SU-DHL-6 (cell line): ENCODE results near the gene VPS26B.
"Not testable (repeated sequence)": the region's sequence is repeated elsewhere in the genome, so short reads cannot be mapped to it uniquely, and the experiment has no call there.

ENCODE experiments used
- H2AFZ ChIP-seq: fragments of 200-600 bp; sonication (generic); 2 replicates; pipeline ENCODE4 v1.6.1; 2014; ENCODE audit warnings: low read depth, mild to moderate bottlenecking, moderate library complexity, mixed read lengths, antibody characterized with exemption, low read length; ENCODE audit not compliant: severe bottlenecking
- H3F3A ChIP-seq: fragments of 200-600 bp; shearing (Covaris generic); 2 replicates; pipeline ENCODE4 v1.6.0; 2016; ENCODE audit warnings: antibody characterized with exemption, mild to moderate bottlenecking; ENCODE audit not compliant: insufficient read depth
- H3K27ac ChIP-seq: fragments of 200-600 bp; sonication (generic); 2 replicates; pipeline ENCODE4 v1.5.1; 2016; ENCODE audit warnings: low read depth, mild to moderate bottlenecking, low read length, moderate library complexity, mixed read lengths
- H3K27me3 ChIP-seq: fragments of 200-600 bp; sonication (generic), shearing (Covaris generic); 2 replicates; pipeline ENCODE4 v1.6.0; 2014; ENCODE audit warnings: mild to moderate bottlenecking, low read length
- H3K36me3 ChIP-seq: fragments of 200-600 bp; sonication (generic); 2 replicates; pipeline ENCODE4 v1.6.1; 2014; ENCODE audit warnings: mild to moderate bottlenecking, low read length, mixed read lengths
- H3K4me2 ChIP-seq: fragments of 300-600, 200-600 bp; shearing (Covaris generic), sonication (generic); 2 replicates; pipeline ENCODE4 v1.6.0; 2014; ENCODE audit warnings: low read length, low read depth, mild to moderate bottlenecking; ENCODE audit not compliant: poor library complexity, severe bottlenecking
- H3K4me3 ChIP-seq: fragments of 200-600 bp; sonication (generic); 2 replicates; pipeline ENCODE4 v1.5.1; 2014; ENCODE audit warnings: antibody characterized with exemption, low read length, mild to moderate bottlenecking, mixed read lengths; ENCODE audit not compliant: insufficient read depth, poor library complexity, severe bottlenecking
- H3K79me2 ChIP-seq: fragments of 200-600 bp; sonication (generic); 2 replicates; pipeline ENCODE4 v1.6.1; 2014; ENCODE audit warnings: mild to moderate bottlenecking, low read length, moderate library complexity; ENCODE audit not compliant: insufficient read depth
- H3K9ac ChIP-seq: fragments of 200-600 bp; sonication (generic); 2 replicates; pipeline ENCODE4 v1.7.0; 2014; ENCODE audit warnings: mild to moderate bottlenecking, low read length
- H3K9me2 ChIP-seq: fragments of 200-600 bp; sonication (generic); replicated peaks from 2 replicates; pipeline ENCODE4 v1.6.1; 2014; ENCODE audit warnings: low read length; ENCODE audit not compliant: insufficient read depth
- H3K9me3 ChIP-seq: fragments of 200-600 bp; sonication (generic); 2 replicates; pipeline ENCODE4 v1.6.1; 2014; ENCODE audit warnings: low read length, mixed read lengths; ENCODE audit not compliant: insufficient read depth
- H4K20me1 ChIP-seq: fragments of 200-600 bp; sonication (generic); 2 replicates; pipeline ENCODE4 v1.6.1; 2014; ENCODE audit warnings: low read depth, mild to moderate bottlenecking, antibody characterized with exemption, low read length, moderate library complexity, mixed read lengths
- CTCF ChIP-seq: fragments of 200-600 bp; sonication (generic); IDR thresholded peaks from one replicate; pipeline ENCODE4 v1.5.1; 2017; ENCODE audit warnings: antibody characterized with exemption, mild to moderate bottlenecking, low read length, moderate library complexity; ENCODE audit not compliant: insufficient read depth, poor library complexity, severe bottlenecking
- EZH2phosphoT487 ChIP-seq: fragments of 200-600 bp; sonication (generic), shearing (Covaris generic); conservative IDR thresholded peaks from 2 replicates; pipeline ENCODE4 v1.6.1; 2018; ENCODE audit warnings: mild to moderate bottlenecking, antibody characterized with exemption, low read length, moderate library complexity, mixed read lengths

Gene VPS26B

DNA sequence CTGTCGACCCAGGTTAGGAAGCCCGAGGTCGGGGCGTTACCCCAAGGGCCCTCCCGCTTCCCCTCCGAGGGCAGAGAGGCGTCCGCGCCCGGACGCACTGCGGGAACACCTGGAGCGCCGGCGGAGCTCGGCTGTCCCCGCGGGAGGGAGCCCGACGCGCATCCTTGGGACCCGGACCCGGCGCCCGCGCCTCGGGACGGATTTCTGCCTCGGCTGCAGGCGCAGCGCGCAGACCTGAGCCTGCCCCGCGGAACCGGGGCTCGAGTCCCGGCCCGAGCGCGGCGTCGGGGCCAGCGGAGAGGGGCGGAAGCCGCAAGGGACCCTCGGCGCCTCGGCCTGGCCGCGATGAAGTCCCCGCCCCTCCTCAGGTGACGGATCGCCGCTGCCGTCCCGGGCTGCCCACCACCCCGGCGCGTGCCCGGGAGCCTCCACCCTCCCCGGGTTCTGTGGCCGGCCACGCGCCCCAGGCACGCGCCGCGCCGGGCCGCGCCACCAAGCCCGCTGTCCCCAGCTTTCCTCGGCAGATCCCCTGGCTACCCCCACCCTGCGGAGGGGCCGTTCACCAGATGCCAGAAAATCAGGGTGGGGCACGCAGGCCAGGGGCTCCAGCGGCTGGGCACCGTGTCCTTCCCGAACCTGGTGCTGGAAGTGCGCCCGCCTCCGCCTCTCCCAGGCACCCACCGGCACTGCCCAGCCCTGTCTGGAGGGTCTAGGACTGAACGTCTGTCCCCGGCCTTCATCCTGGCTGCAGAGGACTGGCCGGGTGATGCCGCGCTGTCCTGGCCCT is 52.1 kb downstream of the VPS26B start:
- H2AFZ ChIP-seq = no peak overlapping the region
- no peak overlapping the region for H3K9ac ChIP-seq
- H4K20me1 ChIP-seq = no peaks in the 10 kb centered on the region
- H3K9me3 ChIP-seq = no peaks in the 10 kb centered on the region
- H3K79me2 ChIP-seq = no peaks in the 10 kb centered on the region
- no peaks in the 10 kb centered on the region for H3F3A ChIP-seq
- no peaks in the 10 kb centered on the region for H3K9me2 ChIP-seq
- no peak overlapping the region for H3K4me2 ChIP-seq
- no peaks in the 10 kb centered on the region for H3K27me3 ChIP-seq
- H3K4me3 ChIP-seq = no peak overlapping the region
- H3K36me3 ChIP-seq = no peaks in the 10 kb centered on the region
- H3K27ac ChIP-seq = no peak overlapping the region
- TF ChIP-seq EZH2phosphoT487 = no peak
- no peak for TF ChIP-seq CTCF

DNA sequence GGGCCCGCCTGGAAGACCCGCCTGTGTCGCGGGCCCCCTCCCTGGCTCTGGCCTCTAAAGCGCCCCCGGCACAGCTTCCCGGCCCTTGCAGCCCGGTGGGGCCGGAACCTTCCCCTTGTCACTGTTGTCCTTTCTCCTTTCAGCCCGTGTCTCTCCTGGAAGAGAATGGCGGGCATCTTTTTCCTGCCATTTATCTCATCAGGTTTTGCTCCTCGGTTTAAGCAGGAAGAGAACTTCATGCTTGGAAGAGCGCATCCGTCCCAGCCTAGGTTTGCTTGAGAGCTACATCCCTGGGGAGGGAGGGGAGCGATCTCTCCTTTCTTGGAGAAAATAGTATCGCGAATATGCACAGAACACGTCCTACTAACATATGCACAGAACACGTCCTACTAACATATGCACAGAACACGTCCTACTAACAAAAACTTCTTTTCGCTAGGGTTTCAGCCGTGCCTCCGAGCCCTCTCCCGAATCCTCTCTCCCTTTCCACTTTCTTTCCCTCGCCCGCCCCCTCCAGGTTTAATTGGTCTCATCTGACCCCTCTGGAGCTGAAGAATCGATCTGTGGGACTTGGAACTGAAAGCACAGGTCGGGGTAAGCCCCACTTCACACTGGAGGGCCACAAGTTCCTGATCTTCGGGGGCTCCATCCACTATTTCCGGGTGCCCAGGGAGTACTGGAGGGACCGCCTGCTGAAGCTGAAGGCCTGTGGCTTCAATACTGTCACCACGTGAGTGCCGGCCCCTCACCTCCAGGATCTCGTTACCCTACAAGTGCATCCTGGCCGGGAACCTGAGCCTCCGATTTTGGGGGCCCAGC is 52.9 kb downstream of the VPS26B start:
- H3K36me3 ChIP-seq = no peaks in the 10 kb centered on the region
- H3K79me2 ChIP-seq = no peaks in the 10 kb centered on the region
- H3K27me3 ChIP-seq = no peaks in the 10 kb centered on the region
- H3F3A ChIP-seq = no peaks in the 10 kb centered on the region
- no peaks in the 10 kb centered on the region for H4K20me1 ChIP-seq
- no peak overlapping the region for H3K27ac ChIP-seq
- no peak for TF ChIP-seq EZH2phosphoT487
- TF ChIP-seq CTCF = no peak
- H2AFZ ChIP-seq = no peak overlapping the region
- no peaks in the 10 kb centered on the region for H3K9me3 ChIP-seq
- H3K9me2 ChIP-seq = no peaks in the 10 kb centered on the region
- H3K4me3 ChIP-seq = no peak overlapping the region
- H3K9ac ChIP-seq = no peak overlapping the region
- no peak overlapping the region for H3K4me2 ChIP-seq

DNA sequence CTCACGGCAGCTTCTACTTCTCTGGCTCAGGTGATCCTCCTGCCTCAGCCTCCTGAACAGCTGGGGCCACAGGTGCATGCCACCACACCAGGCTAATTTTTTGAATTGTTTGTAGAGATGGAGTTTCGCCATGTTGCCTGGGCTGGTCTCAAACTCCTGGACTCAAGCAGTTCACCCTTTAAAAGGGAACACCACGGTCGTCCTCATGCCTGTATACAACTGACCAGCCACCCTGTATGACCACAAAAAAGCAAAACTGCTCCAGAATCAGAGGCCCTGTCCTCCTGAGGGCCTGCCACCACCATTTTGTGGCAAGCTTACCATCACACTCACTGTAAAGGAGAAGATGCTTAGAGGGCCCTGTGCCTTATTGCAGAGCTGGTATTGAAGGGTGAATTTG is 53.9 kb downstream of the VPS26B start:
- no peaks in the 10 kb centered on the region for H3K9me2 ChIP-seq
- no peaks in the 10 kb centered on the region for H4K20me1 ChIP-seq
- H2AFZ ChIP-seq = no peak overlapping the region
- TF ChIP-seq CTCF (no peak), EZH2phosphoT487 (no peak)
- H3K79me2 ChIP-seq = no peaks in the 10 kb centered on the region
- H3K4me3 ChIP-seq = no peak overlapping the region
- H3K4me2 ChIP-seq = no peak overlapping the region
- H3K27ac ChIP-seq = no peak overlapping the region
- H3K9ac ChIP-seq = no peak overlapping the region
- no peaks in the 10 kb centered on the region for H3K27me3 ChIP-seq
- no peaks in the 10 kb centered on the region for H3K9me3 ChIP-seq
- no peaks in the 10 kb centered on the region for H3F3A ChIP-seq
- no peaks in the 10 kb centered on the region for H3K36me3 ChIP-seq

DNA sequence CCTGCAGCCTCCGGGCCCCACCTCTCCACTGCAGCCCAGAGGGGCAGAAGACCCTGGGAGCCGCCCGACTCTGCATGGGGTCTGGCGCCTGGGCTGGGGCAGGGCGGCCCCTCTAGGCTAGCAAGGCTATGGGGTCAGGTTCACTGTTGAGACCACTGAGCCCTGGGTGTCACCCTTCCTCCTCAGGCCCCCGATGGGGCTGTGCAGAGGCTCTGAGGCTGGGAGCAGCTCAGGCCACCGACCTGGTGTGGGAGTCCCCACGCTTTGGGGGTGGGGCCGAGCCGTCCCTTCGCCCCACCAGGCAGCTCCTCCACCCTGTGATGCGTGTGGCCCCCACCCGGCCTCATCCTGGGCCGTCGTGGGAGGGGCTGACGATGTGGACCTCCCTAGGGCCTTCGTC is 57.2 kb downstream of the VPS26B start:
- H3K36me3 ChIP-seq, H3K27ac ChIP-seq, H3K9ac ChIP-seq, H3K27me3 ChIP-seq, H3F3A ChIP-seq, H3K9me2 ChIP-seq, H3K9me3 ChIP-seq, H3K79me2 ChIP-seq, H2AFZ ChIP-seq, H4K20me1 ChIP-seq, H3K4me3 ChIP-seq, H3K4me2 ChIP-seq: not testable (repeated sequence)
